ENCODE measurements around the gene CRTC2.
A peak's percentile ranks its signal among the peaks of the same experiment; 100 is the strongest.
"Not testable (repeated sequence)": the region's sequence is repeated elsewhere in the genome, so short reads cannot be mapped to it uniquely, and the experiment has no call there.

The CRTC2 gene

GRCh38 chr1:153958111-153958960, at the start of gene CRTC2:
Gene CRTC2, minus strand, starts transcription at chr1:153958612. Its CDS starts 115 bp downstream, at chr1:153958497.
- TF ChIP-seq CTCF (IDR thresholded peaks at IDR 0.05): peak in 1 of 2 experiments; percentile 4
- H3K36me3 ChIP-seq: peaks cover 9 to 32% (median 28%) of the 10 kb centered on the region in 3 donors
- H3K4me3 ChIP-seq: peak within 1 kb of the TSS; percentile 78 to 83
- intact Hi-C loops (cut with DNase I; ENCODE audit: low total_unique reads): no loop called here
- no peaks in the 10 kb centered on the region for H3K9me3 ChIP-seq
- peak within 1 kb of the TSS; percentile 86 to 92 for H3K27ac ChIP-seq
- H3K4me1 ChIP-seq: peaks cover 0 to 57% (median 49%) of the 10 kb centered on the region in 4 donors
- DNase-seq: peak; percentile 99 to 100
- no peaks in the 10 kb centered on the region for H3K27me3 ChIP-seq

GRCh38 chr1:154006136-154006535, 47.7 kb upstream of the CRTC2 start:
- no peak overlapping the region for H3K4me3 ChIP-seq
- H3K27me3 ChIP-seq: no peaks in the 10 kb centered on the region
- no peaks in the 10 kb centered on the region for H3K36me3 ChIP-seq
- intact Hi-C loops (cut with DNase I; ENCODE audit: low total_unique reads): no loop called here
- peak overlapping the region; percentile 41 to 50 for H3K27ac ChIP-seq
- DNase-seq: no peak
- TF ChIP-seq CTCF (IDR thresholded peaks at IDR 0.05): no peak
- no peaks in the 10 kb centered on the region for H3K9me3 ChIP-seq
- peaks cover 0 to 16% (median 4%) of the 10 kb centered on the region in 4 donors for H3K4me1 ChIP-seq

- Histone ChIP-seq H3K36me3 (peaks cover 8% of the 10 kb centered on the region in 3 donors), H3K9me3 (no peaks in the 10 kb centered on the region), H3K4me3 (no peak overlapping the region), H3K4me1 (peaks cover 0 to 4% (median under 1%) of the 10 kb centered on the region in 4 donors), H3K27me3 (no peaks in the 10 kb centered on the region), H3K27ac (no peak overlapping the region)
- intact Hi-C loops (cut with DNase I; ENCODE audit: low total_unique reads): no loop called here
- no peak for TF ChIP-seq CTCF (IDR thresholded peaks at IDR 0.05)
- DNase-seq: no peak
Observed at GRCh38 chr1:154000420-154000819, 42.0 kb upstream of the CRTC2 start.

- H3K4me1 ChIP-seq: peaks cover 0 to 25% (median 17%) of the 10 kb centered on the region in 4 donors
- H3K9me3 ChIP-seq; H3K4me3 ChIP-seq; intact Hi-C loops (cut with DNase I; ENCODE audit: low total_unique reads); H3K27me3 ChIP-seq; H3K27ac ChIP-seq: not testable (repeated sequence)
- peaks cover 42 to 43% (median 42%) of the 10 kb centered on the region in 3 donors for H3K36me3 ChIP-seq
- peak in 1 of 2 donors; percentile 29 for DNase-seq
Observed at GRCh38 chr1:153996882-153997281, 38.5 kb upstream of the CRTC2 start.

- Histone ChIP-seq H3K4me1 (peaks cover 0 to 32% (median 23%) of the 10 kb centered on the region in 4 donors), H3K36me3 (peaks cover 43 to 52% (median 44%) of the 10 kb centered on the region in 3 donors), H3K27ac (no peak overlapping the region), H3K9me3 (no peaks in the 10 kb centered on the region), H3K4me3 (no peak overlapping the region), H3K27me3 (no peaks in the 10 kb centered on the region)
- no peak for TF ChIP-seq CTCF (IDR thresholded peaks at IDR 0.05)
- intact Hi-C loops (cut with DNase I; ENCODE audit: low total_unique reads): no loop called here
- DNase-seq: peak in 1 of 2 donors; percentile 27
Observed at GRCh38 chr1:153995640-153996039, 37.2 kb upstream of the CRTC2 start.

- no peaks in the 10 kb centered on the region for H3K9me3 ChIP-seq
- H3K36me3 ChIP-seq: peaks cover 43 to 52% (median 44%) of the 10 kb centered on the region in 3 donors
- no peaks in the 10 kb centered on the region for H3K27me3 ChIP-seq
- no peak overlapping the region for H3K4me3 ChIP-seq
- intact Hi-C loops (cut with DNase I; ENCODE audit: low total_unique reads): no loop called here
- H3K4me1 ChIP-seq: peaks cover 0 to 32% (median 23%) of the 10 kb centered on the region in 4 donors
- no peak for DNase-seq
- no peak overlapping the region for H3K27ac ChIP-seq
- no peak for TF ChIP-seq CTCF (IDR thresholded peaks at IDR 0.05)
Observed at GRCh38 chr1:153995202-153995601, 36.8 kb upstream of the CRTC2 start.

Data from tibial artery (tissue), 4 donors.